ENCODE measurements around the gene TSC2. TPM values are rescaled to one million over a fixed set of nuclear protein-coding genes. Genes with fewer than 3 reads are reported as not detected.

TSC2 gene
- total and polyA plus RNA-seq, 12 donors = 18.6 to 333 (median 92.6) TPM

DNA sequence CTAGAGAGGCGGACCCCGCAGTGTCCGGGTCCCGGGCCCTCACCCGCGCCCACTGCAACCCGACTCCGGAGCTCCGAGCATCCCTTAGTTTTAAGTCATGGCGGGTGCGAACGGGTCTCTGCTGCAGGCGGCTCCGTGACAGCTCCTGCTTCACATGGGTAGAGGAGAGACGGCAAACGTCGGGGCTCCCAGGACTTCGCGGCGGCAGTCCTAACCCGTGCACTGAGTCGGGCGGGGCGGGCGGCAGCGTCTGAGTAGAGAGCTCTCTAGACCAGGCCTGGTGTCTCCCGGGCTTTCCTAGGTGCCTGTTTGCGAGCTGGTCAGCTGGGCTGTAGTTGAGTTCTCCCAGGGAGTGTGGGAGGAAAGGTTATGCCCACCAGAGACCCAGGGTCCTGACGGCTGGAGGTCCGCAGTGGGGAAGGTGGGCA lies 345 bp downstream of the TSC2 start:
- intact Hi-C loops (cut with DNase I) = no loop called here
- H3K4me3 ChIP-seq = peak overlapping the region; percentile 9 to 92 (median 75)
- TF ChIP-seq, protein P1, sequence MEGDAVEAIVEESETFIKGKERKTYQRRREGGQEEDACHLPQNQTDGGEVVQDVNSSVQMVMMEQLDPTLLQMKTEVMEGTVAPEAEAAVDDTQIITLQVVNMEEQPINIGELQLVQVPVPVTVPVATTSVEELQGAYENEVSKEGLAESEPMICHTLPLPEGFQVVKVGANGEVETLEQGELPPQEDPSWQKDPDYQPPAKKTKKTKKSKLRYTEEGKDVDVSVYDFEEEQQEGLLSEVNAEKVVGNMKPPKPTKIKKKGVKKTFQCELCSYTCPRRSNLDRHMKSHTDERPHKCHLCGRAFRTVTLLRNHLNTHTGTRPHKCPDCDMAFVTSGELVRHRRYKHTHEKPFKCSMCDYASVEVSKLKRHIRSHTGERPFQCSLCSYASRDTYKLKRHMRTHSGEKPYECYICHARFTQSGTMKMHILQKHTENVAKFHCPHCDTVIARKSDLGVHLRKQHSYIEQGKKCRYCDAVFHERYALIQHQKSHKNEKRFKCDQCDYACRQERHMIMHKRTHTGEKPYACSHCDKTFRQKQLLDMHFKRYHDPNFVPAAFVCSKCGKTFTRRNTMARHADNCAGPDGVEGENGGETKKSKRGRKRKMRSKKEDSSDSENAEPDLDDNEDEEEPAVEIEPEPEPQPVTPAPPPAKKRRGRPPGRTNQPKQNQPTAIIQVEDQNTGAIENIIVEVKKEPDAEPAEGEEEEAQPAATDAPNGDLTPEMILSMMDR (IDR thresholded peaks at IDR 0.05) = no peak
- TF ChIP-seq POLR2A (IDR thresholded peaks at IDR 0.05) = no peak
- peaks cover 0 to 22% of the 10 kb centered on the region in 2 donors for H3K36me3 ChIP-seq (replicated peaks in 1 of 2)
- peaks cover 6 to 18% of the 10 kb centered on the region in 2 donors for H3K4me1 ChIP-seq (replicated peaks in 1 of 2)
- peak in 2 of 7 donors; percentile 35 to 65 for DNase-seq
- no peaks in the 10 kb centered on the region for H3K27me3 ChIP-seq
- WGBS, 4 donors = 0 to 1% (median 1%) methylated on average over 2 to 30 of the region's 30 CpGs
- H3K27ac ChIP-seq = peak overlapping the region in 2 of 5 donors; percentile 52 to 81
- no peaks in the 10 kb centered on the region for H3K9me3 ChIP-seq (replicated peaks in 1 of 3)

DNA sequence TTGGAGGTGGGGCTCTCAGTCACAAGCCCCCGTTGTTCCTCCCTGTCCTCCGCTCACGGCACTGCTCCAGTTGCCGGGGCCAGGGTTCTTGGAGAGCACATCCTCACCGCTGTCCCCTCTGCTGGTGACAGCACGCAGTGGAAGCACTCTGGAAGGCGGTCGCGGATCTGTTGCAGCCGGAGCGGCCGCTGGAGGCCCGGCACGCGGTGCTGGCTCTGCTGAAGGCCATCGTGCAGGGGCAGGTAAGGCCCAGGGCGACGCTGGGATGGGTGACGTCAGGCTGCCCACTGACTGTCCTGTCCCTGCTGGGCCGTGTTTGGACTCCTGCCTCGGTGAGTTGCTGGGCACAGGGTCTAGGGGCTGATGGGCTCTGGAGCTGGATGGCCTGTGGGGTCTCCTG lies 5.4 kb downstream of the TSC2 start:
- Histone ChIP-seq H3K27ac (no peak overlapping the region), H3K36me3 (replicated peaks in 1 of 2) (peaks cover 0 to 51% of the 10 kb centered on the region in 2 donors), H3K9me3 (replicated peaks in 1 of 3) (no peaks in the 10 kb centered on the region), H3K4me3 (no peak overlapping the region), H3K4me1 (replicated peaks in 1 of 2) (peaks cover 6 to 7% of the 10 kb centered on the region in 2 donors), H3K27me3 (no peaks in the 10 kb centered on the region)
- 93 to 95% (median 94%) methylated on average over 5 to 21 of the region's 21 CpGs for WGBS, 4 donors
- intact Hi-C loops (cut with DNase I) = no loop called here
- no peak for DNase-seq
- no peak for TF ChIP-seq POLR2A (IDR thresholded peaks at IDR 0.05)
- TF ChIP-seq, protein P1 (IDR thresholded peaks at IDR 0.05) = no peak

GRCh38 chr16:2053897-2054296 lies 6.1 kb downstream of the TSC2 start:
- DNase-seq = no peak
- H3K27me3 ChIP-seq = no peaks in the 10 kb centered on the region
- H3K4me1 ChIP-seq (replicated peaks in 1 of 2) = peaks cover 0 to 1% of the 10 kb centered on the region in 2 donors
- H3K4me3 ChIP-seq = no peak overlapping the region
- intact Hi-C loops (cut with DNase I) = no loop called here
- TF ChIP-seq, protein P1 (IDR thresholded peaks at IDR 0.05) = no peak
- TF ChIP-seq POLR2A (IDR thresholded peaks at IDR 0.05) = no peak
- WGBS, 4 donors = 84 to 97% (median 91%) methylated on average over 12 to 17 of the region's 17 CpGs
- peaks cover 0 to 56% of the 10 kb centered on the region in 2 donors for H3K36me3 ChIP-seq (replicated peaks in 1 of 2)
- no peaks in the 10 kb centered on the region for H3K9me3 ChIP-seq (replicated peaks in 1 of 3)
- H3K27ac ChIP-seq = no peak overlapping the region

DNA sequence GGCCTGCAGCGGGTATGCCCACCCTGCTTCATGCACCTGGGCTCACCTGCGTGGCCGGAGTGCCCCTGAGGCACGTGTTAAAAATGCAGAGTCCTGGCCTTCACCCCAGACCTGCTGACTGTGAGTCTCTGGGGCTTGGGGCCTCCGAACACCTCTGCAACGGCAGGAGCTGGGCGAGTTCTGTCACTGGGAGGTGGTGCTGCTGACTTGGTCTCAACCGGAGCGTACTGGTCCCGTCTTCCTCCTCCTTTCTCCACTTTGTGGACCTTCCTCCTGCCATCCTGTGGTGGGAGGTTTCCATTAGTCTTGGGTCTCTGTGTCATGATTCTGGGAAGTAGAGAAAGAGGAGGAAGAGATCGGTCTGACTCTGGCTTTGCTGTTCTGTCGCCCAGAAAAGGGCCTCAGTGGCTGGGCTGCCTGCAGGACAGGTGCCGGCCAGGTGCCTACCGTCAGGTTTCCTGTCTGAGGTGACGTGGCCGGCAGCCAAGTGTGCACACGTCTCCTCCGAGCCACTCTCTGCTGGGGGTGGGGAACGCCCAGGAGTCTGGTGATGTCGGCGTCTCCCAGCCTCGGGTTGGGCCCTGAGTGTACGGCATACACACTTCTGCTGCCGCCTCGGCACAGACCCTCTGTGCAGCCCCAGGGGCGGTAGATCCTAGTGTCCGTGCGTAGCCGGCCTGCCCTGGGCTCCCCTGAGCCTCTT lies 6.9 kb downstream of the TSC2 start:
- no peaks in the 10 kb centered on the region for H3K4me1 ChIP-seq (replicated peaks in 1 of 2)
- no peaks in the 10 kb centered on the region for H3K27me3 ChIP-seq
- H3K9me3 ChIP-seq (replicated peaks in 1 of 3) = no peaks in the 10 kb centered on the region
- H3K36me3 ChIP-seq (replicated peaks in 1 of 2) = peaks cover 0 to 58% of the 10 kb centered on the region in 2 donors
- no peak overlapping the region for H3K4me3 ChIP-seq
- DNase-seq = no peak
- H3K27ac ChIP-seq = no peak overlapping the region
- intact Hi-C loops (cut with DNase I) = no loop called here
- WGBS, 4 donors = 87 to 94% (median 93%) methylated on average over 11 to 29 of the region's 29 CpGs
- no peak for TF ChIP-seq POLR2A (IDR thresholded peaks at IDR 0.05)
- TF ChIP-seq, protein P1 (IDR thresholded peaks at IDR 0.05) = no peak
